Panc1 (cell line): ENCODE measurements around the gene LAMA1. TPM values are rescaled to one million over a fixed set of nuclear protein-coding genes. Genes with fewer than 3 reads are reported as not detected.

ENCODE experiments used
- ATAC-seq: fragments of 200-7000 bp; cut with Tn5 transposase; 2 replicates; pipeline ENCODE4 v1.9.1; 2020; ENCODE audit warnings: mild to moderate bottlenecking, moderate library complexity
- BruUV-seq: library from RNA; stranded (reverse); fragments of 400-500 nt; replicated peaks from 2 replicates; lab custom pipeline; 2021; lab: Mats Ljungman, UMichigan
- CTCF ChIA-PET: fragments of 300-600 bp; sonication (Branson Sonifier 250); formaldehyde crosslinking; loops from one replicate; lab custom pipeline; 2022; ENCODE audit warnings: antibody characterized with exemption; lab: Charles Lee
- POLR2A ChIA-PET: fragments of 300-600 bp; sonication (Branson Sonifier 250); formaldehyde crosslinking; loops from one replicate; lab custom pipeline; 2022; ENCODE audit warnings: antibody characterized with exemption; lab: Charles Lee
- DNase-seq: peaks from one replicate; pipeline ENCODE4 v3.0.0-alpha.2; 2010; ENCODE audit warnings: low read depth, low spot score
- H3K27ac ChIP-seq: 2 replicates; pipeline ENCODE4 v1.5.1; 2011; ENCODE audit warnings: mild to moderate bottlenecking, low read length, inconsistent platforms
- H3K27me3 ChIP-seq: fragments of 200-500 bp; sonication (Bioruptor generic); 2 replicates; pipeline ENCODE4 v1.6.0; 2014; ENCODE audit warnings: low read length, inconsistent platforms; ENCODE audit not compliant: control insufficient read depth, insufficient read depth
- H3K36me3 ChIP-seq: fragments of 200-500 bp; sonication (Bioruptor generic); 2 replicates; pipeline ENCODE4 v1.5.1; 2014; ENCODE audit warnings: inconsistent platforms, mild to moderate bottlenecking, low read length, moderate library complexity; ENCODE audit not compliant: control insufficient read depth, insufficient read depth
- H3K4me1 ChIP-seq: 2 replicates; pipeline ENCODE4 v1.5.1; 2011; ENCODE audit warnings: inconsistent platforms, mild to moderate bottlenecking, low read length, moderate library complexity; ENCODE audit not compliant: control insufficient read depth, insufficient read depth
- H3K4me3 ChIP-seq, 2 experiments: 2 replicates each; pipeline ENCODE4 v1.5.1; 2011 to 2012; ENCODE audit warnings: low read depth in 2 of 2, low read length in 2 of 2, mild to moderate bottlenecking in 2 of 2, inconsistent platforms in 1 of 2, moderate library complexity in 1 of 2
- H3K9me3 ChIP-seq: fragments of 200-500 bp; sonication (Bioruptor generic); 2 replicates; pipeline ENCODE4 v1.5.1; 2014; ENCODE audit warnings: low read depth, mild to moderate bottlenecking, inconsistent platforms, low read length, moderate library complexity; ENCODE audit not compliant: control insufficient read depth, insufficient read depth
- POLR2AphosphoS5 ChIP-seq: IDR thresholded peaks from 2 replicates; pipeline ENCODE4 v1.6.1; 2012; ENCODE audit warnings: mild to moderate bottlenecking, low read depth, low read length, moderate library complexity
- SIN3A ChIP-seq: IDR thresholded peaks from 2 replicates; pipeline ENCODE4 v1.6.1; 2012; ENCODE audit warnings: low read depth, mild to moderate bottlenecking, low read length, moderate library complexity, borderline replicate concordance; ENCODE audit not compliant: insufficient read depth
- TCF7L2 ChIP-seq: IDR thresholded peaks from 2 replicates; pipeline ENCODE4 v1.6.1; 2011; ENCODE audit warnings: mild to moderate bottlenecking, low read depth, low read length, inconsistent platforms
- in situ Hi-C: cut with HindIII; loops from 2 replicates; pipeline ENCODE4 v1.10.0; 2016; ENCODE audit warnings: low sequenced_read_pairs, low pct_unique_long_range_greater_than_20kb
- intact Hi-C: fragments of 100-400 bp; cut with micrococcal nuclease; formaldehyde crosslinking; loops from one replicate; pipeline ENCODE4 v1.10.0; 2022; ENCODE audit not compliant: unreplicated experiment
- total RNA-seq: library from RNA; stranded (reverse); gene quantifications from one replicate; pipeline ENCODE4 v1.2.1, GENCODE V29; 2021; ENCODE audit not compliant: unreplicated experiment
- TF ChIP-seq, protein P1 (sequence below), 2 experiments: IDR thresholded peaks; 2 replicates each; pipeline ENCODE4 v1.6.1; 2011 to 2012; ENCODE audit warnings: low read depth in 2 of 2, control low read depth in 1 of 2, low read length in 1 of 2, mild to moderate bottlenecking in 1 of 2, moderate library complexity in 1 of 2; ENCODE audit not compliant: insufficient read depth in 1 of 2
- TF ChIP-seq, protein P2 (sequence below): fragments of 450-650 bp; IDR thresholded peaks from 2 replicates; pipeline ENCODE4 v1.5.1; 2017; ENCODE audit warnings: mild to moderate bottlenecking

LAMA1 gene
- total RNA-seq, 1 experiment from 2014 or later = 0.03 TPM

DNA sequence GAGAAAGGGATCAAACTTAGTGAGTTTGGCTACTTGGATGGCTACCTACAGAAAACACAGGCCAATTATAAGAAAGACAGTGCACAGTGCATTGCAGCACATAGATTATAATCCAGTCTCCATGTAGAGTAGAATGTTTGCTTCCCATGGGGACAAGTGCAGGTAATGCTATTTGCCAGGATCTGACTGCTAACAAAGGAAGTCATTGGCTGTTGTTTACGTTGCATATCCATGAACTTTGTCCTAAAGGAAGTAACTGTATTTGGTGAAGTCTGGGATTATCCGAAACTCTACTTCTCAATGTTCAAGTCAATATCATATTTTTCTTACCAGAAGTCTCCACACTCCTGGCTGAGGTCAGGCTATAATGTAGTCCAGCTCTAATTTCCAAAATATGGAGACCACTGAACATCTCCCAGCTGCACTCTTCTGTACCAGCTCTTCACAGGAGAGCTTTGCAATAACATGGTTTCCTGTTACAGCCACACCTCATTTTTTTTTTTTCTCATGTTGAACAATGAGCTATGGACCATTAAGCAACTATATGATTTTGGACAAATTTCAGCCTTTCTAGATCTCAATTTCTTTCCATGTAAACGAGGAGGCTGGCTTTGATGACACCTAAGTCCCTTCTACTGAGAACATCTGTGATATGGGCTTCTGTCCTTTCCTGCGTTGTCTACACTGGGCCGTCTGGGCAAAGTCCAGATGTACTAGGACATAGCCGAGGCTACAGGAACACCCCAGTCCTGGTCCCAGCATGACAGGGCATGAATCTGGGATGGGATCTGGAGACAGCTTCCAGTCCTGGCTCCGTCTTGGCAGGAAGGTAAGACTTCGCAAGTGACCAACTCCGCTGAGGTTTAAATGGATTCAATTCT is 154.8 kb downstream of the LAMA1 start:
- TF ChIP-seq, protein P1, sequence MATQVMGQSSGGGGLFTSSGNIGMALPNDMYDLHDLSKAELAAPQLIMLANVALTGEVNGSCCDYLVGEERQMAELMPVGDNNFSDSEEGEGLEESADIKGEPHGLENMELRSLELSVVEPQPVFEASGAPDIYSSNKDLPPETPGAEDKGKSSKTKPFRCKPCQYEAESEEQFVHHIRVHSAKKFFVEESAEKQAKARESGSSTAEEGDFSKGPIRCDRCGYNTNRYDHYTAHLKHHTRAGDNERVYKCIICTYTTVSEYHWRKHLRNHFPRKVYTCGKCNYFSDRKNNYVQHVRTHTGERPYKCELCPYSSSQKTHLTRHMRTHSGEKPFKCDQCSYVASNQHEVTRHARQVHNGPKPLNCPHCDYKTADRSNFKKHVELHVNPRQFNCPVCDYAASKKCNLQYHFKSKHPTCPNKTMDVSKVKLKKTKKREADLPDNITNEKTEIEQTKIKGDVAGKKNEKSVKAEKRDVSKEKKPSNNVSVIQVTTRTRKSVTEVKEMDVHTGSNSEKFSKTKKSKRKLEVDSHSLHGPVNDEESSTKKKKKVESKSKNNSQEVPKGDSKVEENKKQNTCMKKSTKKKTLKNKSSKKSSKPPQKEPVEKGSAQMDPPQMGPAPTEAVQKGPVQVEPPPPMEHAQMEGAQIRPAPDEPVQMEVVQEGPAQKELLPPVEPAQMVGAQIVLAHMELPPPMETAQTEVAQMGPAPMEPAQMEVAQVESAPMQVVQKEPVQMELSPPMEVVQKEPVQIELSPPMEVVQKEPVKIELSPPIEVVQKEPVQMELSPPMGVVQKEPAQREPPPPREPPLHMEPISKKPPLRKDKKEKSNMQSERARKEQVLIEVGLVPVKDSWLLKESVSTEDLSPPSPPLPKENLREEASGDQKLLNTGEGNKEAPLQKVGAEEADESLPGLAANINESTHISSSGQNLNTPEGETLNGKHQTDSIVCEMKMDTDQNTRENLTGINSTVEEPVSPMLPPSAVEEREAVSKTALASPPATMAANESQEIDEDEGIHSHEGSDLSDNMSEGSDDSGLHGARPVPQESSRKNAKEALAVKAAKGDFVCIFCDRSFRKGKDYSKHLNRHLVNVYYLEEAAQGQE (IDR thresholded peaks at IDR 0.05; ENCODE audit: insufficient read depth in 1 of 2, low read depth in 2 of 2, low read length in 1 of 2) = no peak
- no peak for TF ChIP-seq TCF7L2
- no peak for TF ChIP-seq SIN3A
- no peak for TF ChIP-seq POLR2AphosphoS5
- no peak overlapping the region for H3K27ac ChIP-seq
- intact Hi-C loops (no loop called here), in situ Hi-C loops (no loop called here)
- no peaks in the 10 kb centered on the region for H3K36me3 ChIP-seq
- BruUV-seq = no TSS peak
- H3K4me3 ChIP-seq = no peak overlapping the region
- no peak for DNase-seq
- no peaks in the 10 kb centered on the region for H3K27me3 ChIP-seq
- no peaks in the 10 kb centered on the region for H3K4me1 ChIP-seq
- CTCF ChIA-PET = no interaction called here
- ATAC-seq = no peak
- no peaks in the 10 kb centered on the region for H3K9me3 ChIP-seq
- POLR2A ChIA-PET = no interaction called here

DNA sequence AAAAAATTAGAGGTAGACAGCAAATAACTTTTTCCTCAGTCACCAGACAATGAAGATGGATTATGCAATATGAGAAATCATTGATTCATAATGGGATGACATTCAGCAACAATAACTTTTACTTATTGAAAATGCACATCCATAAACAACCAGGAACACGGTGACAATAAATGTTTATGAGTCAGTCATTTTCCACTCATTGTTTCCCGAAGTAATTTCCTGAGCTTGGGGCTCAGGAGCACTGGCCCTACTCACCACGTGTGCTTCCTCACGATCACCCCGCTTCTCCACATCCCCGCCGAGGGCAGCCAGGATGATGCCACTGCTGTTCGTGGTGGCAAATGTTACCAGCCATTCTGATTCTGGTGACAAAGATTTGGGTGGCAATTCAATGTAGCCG is 156.3 kb downstream of the LAMA1 start:
- no TSS peak for BruUV-seq

More for the DNA sequence above, 156.3 kb downstream of the LAMA1 start:
- ChIA-PET CTCF (no interaction called here), POLR2A (no interaction called here)
- no peaks in the 10 kb centered on the region for H3K27me3 ChIP-seq
- no peaks in the 10 kb centered on the region for H3K9me3 ChIP-seq
- intact Hi-C loops = no loop called here
- ATAC-seq = no peak
- DNase-seq = no peak
- in situ Hi-C loops = no loop called here
- H3K27ac ChIP-seq = no peak overlapping the region
- H3K4me1 ChIP-seq = no peaks in the 10 kb centered on the region
- no peak overlapping the region for H3K4me3 ChIP-seq
- no peaks in the 10 kb centered on the region for H3K36me3 ChIP-seq
- no peak for TF ChIP-seq POLR2AphosphoS5
- TF ChIP-seq, protein P1 (IDR thresholded peaks at IDR 0.05; ENCODE audit: insufficient read depth in 1 of 2, low read depth in 2 of 2, low read length in 1 of 2) = no peak
- no peak for TF ChIP-seq SIN3A
- TF ChIP-seq, protein P2, sequence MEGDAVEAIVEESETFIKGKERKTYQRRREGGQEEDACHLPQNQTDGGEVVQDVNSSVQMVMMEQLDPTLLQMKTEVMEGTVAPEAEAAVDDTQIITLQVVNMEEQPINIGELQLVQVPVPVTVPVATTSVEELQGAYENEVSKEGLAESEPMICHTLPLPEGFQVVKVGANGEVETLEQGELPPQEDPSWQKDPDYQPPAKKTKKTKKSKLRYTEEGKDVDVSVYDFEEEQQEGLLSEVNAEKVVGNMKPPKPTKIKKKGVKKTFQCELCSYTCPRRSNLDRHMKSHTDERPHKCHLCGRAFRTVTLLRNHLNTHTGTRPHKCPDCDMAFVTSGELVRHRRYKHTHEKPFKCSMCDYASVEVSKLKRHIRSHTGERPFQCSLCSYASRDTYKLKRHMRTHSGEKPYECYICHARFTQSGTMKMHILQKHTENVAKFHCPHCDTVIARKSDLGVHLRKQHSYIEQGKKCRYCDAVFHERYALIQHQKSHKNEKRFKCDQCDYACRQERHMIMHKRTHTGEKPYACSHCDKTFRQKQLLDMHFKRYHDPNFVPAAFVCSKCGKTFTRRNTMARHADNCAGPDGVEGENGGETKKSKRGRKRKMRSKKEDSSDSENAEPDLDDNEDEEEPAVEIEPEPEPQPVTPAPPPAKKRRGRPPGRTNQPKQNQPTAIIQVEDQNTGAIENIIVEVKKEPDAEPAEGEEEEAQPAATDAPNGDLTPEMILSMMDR = no peak
- TF ChIP-seq TCF7L2 = no peak
